Cardiac fibroblast (primary cell): ENCODE results near the gene GPR17.
A peak's percentile ranks its signal among the peaks of the same experiment; 100 is the strongest.

Source experiments
- DNase-seq, 2 donors: peaks; one replicate each; pipeline versions ENCODE4 v3.0.0 to v3.0.0-alpha.2; 2010; ENCODE audit warnings: low read depth in 2 of 2
- H3K4me3 ChIP-seq, 2 donors: replicated peaks in 1 of 2; 1 replicate in 1 of 2; 2 replicates in 1 of 2; pipeline ENCODE4 v1.5.1; 2011; ENCODE audit warnings: low read depth in 2 of 2, low read length in 2 of 2, mild to moderate bottlenecking in 2 of 2, moderate library complexity in 1 of 2
- CTCF ChIP-seq: IDR thresholded peaks from one replicate; pipeline ENCODE4 v1.5.1; 2011; ENCODE audit warnings: low read depth, mild to moderate bottlenecking, low read length, inconsistent platforms

The GPR17 gene

DNA sequence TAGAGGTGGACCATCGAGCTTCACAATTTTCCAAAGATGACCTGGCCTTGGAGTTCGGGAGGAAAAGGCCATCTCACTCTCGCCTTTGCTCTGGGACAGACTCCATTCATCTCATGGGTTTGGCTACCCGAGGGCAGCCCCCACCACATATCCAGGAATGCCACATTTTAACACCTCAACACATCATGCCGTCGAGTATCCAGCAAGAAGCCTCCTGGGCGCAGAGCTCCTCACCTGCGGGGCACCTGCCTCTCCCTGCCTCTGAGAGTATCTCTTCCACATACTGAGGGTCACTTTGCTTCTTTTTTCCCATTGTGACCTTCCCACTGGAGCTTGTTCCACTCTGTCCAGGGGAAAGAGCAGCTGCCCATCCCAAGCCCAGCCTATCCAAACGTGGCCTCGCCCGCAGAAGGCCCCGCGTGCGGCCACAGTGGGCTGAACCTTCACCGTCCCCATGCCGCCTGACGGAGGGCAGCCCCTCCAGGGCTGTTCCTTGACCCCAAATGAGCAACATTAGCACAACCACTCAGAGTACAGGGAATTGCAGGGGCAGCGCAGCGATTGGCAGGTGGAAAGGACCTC, 34.8 kb downstream of the GPR17 start:
- no peak for TF ChIP-seq CTCF
- no peak for DNase-seq
- H3K4me3 ChIP-seq = no peak overlapping the region

- no peak for TF ChIP-seq CTCF
- peak; percentile 45 to 46 for DNase-seq
- H3K4me3 ChIP-seq = peak overlapping the region; percentile 2 to 24
Measured at GRCh38 chr2:127681288-127681804, 35.4 kb downstream of the GPR17 start.

DNA sequence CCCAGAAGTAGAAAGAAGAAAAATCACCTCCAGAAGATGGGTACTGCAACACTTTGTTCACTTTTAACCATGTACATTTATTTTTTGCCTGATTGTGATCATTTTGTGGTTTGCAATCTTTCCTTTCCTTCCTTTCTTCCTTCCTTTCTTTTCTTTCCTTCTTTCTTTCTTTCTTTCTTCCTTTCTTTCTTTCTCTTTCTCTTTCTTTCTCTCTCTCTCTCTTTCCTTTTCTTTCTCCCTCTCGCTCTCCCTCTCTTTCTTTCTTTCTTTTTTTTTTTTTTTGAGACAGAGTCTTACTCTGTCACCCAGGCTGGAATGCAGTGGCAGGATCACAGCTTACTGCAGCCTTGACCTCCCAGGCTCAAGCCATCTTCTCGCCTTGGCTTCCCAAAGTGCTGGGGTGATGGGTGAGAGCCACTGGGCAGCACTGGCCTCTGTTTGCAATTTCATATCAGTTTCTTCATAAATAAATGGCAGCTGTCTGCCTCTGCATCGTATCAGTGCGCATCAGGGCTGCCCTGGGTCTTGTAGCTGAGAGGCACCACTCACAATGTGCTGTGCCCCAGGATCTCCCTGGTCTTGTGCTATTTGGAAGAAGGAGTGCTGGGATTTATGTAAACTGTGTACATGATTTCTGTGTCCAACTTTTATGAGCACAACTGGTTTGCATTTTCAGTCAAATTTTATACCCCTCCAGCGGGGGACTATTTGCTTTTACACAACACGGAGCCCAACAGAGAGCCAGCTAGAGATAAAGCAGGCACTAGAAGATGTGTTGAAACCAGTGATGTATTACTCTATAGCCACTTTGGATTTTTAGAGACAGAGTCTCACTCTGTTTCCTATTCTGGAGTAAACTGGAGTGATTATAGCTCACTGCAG, 36.3 kb downstream of the GPR17 start:
- TF ChIP-seq CTCF = no peak
- DNase-seq = no peak
- H3K4me3 ChIP-seq = no peak overlapping the region

DNA sequence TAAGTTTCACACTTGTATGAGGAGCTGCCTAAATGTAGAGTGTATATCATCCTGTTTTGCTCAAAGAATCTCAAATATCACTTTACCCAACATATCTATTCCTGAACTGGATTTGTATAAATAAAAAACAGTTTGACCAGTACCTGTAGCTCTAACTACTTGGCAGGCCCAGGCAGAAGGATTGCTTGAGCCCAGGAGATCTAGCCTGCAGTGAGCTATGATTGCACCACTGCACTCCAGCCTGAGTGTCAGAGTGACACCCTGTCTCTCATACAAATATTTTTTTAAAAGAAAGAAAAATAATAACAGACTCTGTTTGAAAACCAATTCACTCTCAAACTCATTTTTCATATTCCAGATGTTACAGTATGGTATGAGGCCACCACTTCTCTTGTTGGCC, 37.1 kb downstream of the GPR17 start:
- no peak for DNase-seq
- H3K4me3 ChIP-seq = no peak overlapping the region
- TF ChIP-seq CTCF = no peak

DNA sequence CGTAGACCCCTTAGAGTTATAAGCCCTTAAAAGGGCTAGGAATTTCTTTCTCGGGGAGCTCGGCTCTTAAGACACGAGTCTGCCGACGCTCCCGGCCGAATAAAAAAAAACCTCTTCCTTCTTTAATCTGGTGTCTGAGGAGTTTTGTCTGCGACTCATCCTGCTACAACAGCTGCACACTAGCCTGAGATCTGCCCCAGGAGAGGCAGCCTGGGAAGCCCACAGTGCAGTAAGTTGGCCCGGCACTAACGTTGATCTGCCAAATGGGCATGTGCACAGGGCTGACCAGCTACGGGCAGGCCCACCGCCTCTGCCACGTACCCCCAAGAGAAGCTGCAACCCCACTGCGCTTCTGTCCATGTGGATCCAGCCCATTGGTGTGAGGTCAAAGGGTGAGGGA, 37.8 kb downstream of the GPR17 start:
- DNase-seq = peak; percentile 24 to 52
- H3K4me3 ChIP-seq = no peak overlapping the region
- no peak for TF ChIP-seq CTCF

GRCh38 chr2:127685410-127686080, 39.6 kb downstream of the GPR17 start:
- no peak for TF ChIP-seq CTCF
- H3K4me3 ChIP-seq = no peak overlapping the region
- no peak for DNase-seq
